Endodermal cell (in vitro differentiated cells): Measurements from ENCODE around the gene ZSCAN5A. TPM values are rescaled to one million over a fixed set of nuclear protein-coding genes. Genes with fewer than 3 reads are reported as not detected.

Experiments
- DNase-seq: peaks from one replicate; pipeline ENCODE4 v3.0.0-alpha.2; 2017
- H3K27ac ChIP-seq: 2 replicates; pipeline ENCODE4 v1.5.1; 2013; ENCODE audit warnings: mild to moderate bottlenecking, low read depth, low read length, moderate library complexity
- H3K27me3 ChIP-seq: 2 replicates; pipeline ENCODE4 v1.6.1; 2013; ENCODE audit warnings: mild to moderate bottlenecking, low read length, moderate library complexity; ENCODE audit not compliant: insufficient read depth, control insufficient read depth, poor library complexity, severe bottlenecking
- H3K36me3 ChIP-seq: 2 replicates; pipeline ENCODE4 v1.7.0; 2013; ENCODE audit warnings: mild to moderate bottlenecking, low read length, moderate library complexity; ENCODE audit not compliant: control insufficient read depth, insufficient read depth
- H3K4me1 ChIP-seq: one replicate; pipeline ENCODE4 v1.7.0; 2013; ENCODE audit warnings: low read length; ENCODE audit not compliant: control insufficient read depth, insufficient read depth
- H3K4me3 ChIP-seq: 2 replicates; pipeline ENCODE4 v1.5.1; 2013; ENCODE audit warnings: mild to moderate bottlenecking, low read length, moderate library complexity
- H3K9ac ChIP-seq: 2 replicates; pipeline ENCODE4 v1.6.1; 2013; ENCODE audit warnings: mild to moderate bottlenecking, low read length, moderate library complexity; ENCODE audit not compliant: poor library complexity, severe bottlenecking; ENCODE audit errors: extremely low read depth
- H3K9me3 ChIP-seq: 2 replicates; pipeline ENCODE4 v1.6.1; 2013; ENCODE audit warnings: mild to moderate bottlenecking, low read length, moderate library complexity; ENCODE audit not compliant: control insufficient read depth
- H3K27ac Mint-ChIP-seq: 2 replicates; pipeline ENCODE4 v1.8.0; 2020; ENCODE audit warnings: mixed read lengths
- H3K27me3 Mint-ChIP-seq: 2 replicates; pipeline ENCODE4 v1.8.0; 2021; ENCODE audit warnings: mild to moderate bottlenecking, mixed read lengths; ENCODE audit not compliant: insufficient read depth
- H3K36me3 Mint-ChIP-seq: 2 replicates; pipeline ENCODE4 v1.8.0; 2020; ENCODE audit warnings: low read depth, mixed read lengths
- H3K4me1 Mint-ChIP-seq: 2 replicates; pipeline ENCODE4 v1.8.0; 2020; ENCODE audit warnings: mixed read lengths
- H3K4me3 Mint-ChIP-seq: 2 replicates; pipeline ENCODE4 v1.8.0; 2020; ENCODE audit warnings: mild to moderate bottlenecking, moderate library complexity, mixed read lengths
- H3K9me3 Mint-ChIP-seq: 2 replicates; pipeline ENCODE4 v1.8.0; 2020; ENCODE audit warnings: mild to moderate bottlenecking, mixed read lengths
- CTCF ChIP-seq: fragments of 200-600 bp; sonication (generic); conservative IDR thresholded peaks from 2 replicates; pipeline ENCODE4 v1.5.0; 2021; ENCODE audit warnings: antibody characterized with exemption, mild to moderate bottlenecking
- WGBS, 2 experiments: methylation state at CpG; one replicate each; pipeline versions ENCODE4 v1.1.5 to v1.1.7; 2013; ENCODE audit warnings: missing lambda C conversion rate in 2 of 2, mixed read lengths in 1 of 2; ENCODE audit not compliant: insufficient coverage in 1 of 2, insufficient read length in 1 of 2; 5-methylcytosine and 5-hydroxymethylcytosine counted together
- total RNA-seq, 2 donors: library from RNA; stranded (reverse); fragmentation: NEBNext Ultra II Directional in 1 of 2; extraction: Animal tissue kit (Norgen Biotek cat#: 25700) in 1 of 2; gene quantifications; 2 replicates in 1 of 2; 3 replicates in 1 of 2; pipeline ENCODE4 v1.2.1, GENCODE V29; 2021

The ZSCAN5A gene
- total RNA-seq, 2 donors from 2014 or later, result 11.9 to 20.8 TPM

- no peaks in the 10 kb centered on the region for H3K9me3 Mint-ChIP-seq
- no peaks in the 10 kb centered on the region for H3K27me3 Mint-ChIP-seq
- Histone ChIP-seq H3K9me3 (no peaks in the 10 kb centered on the region), H3K9ac (no peak overlapping the region), H3K27ac (no peak overlapping the region), H3K4me3 (no peak overlapping the region), H3K36me3 (peaks cover 3% of the 10 kb centered on the region), H3K4me1 (no peaks in the 10 kb centered on the region), H3K27me3 (no peaks in the 10 kb centered on the region)
- TF ChIP-seq CTCF, result no peak
- no peak overlapping the region for H3K4me3 Mint-ChIP-seq
- peaks cover 14% of the 10 kb centered on the region for H3K36me3 Mint-ChIP-seq
- no peak overlapping the region for H3K27ac Mint-ChIP-seq
- WGBS, 2 experiments, result 86 to 93% methylated on average over 2 to 3 of the region's 3 CpGs
- peaks cover 9% of the 10 kb centered on the region for H3K4me1 Mint-ChIP-seq
- no peak for DNase-seq
These were observed 44.0 kb downstream of the ZSCAN5A start for GRCh38 chr19:56270676-56271075.

DNA sequence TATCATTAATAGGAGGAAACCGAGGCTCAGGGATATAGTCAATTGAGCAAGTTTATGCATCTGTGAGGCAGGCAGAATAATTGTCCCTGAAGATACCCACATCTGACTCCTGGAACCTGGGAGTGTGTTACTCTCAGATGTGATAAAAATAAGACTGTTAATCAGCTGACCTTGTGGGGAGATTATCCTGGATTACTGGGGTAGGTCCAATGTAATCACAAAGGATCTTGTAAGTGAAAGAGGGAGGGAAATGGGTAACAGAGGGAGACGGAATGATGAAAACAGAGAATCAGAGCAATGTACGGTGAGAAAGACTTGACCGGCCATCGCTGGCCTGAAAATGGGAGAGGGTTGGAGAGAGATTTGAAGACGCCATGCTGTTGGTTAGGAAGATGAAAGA lies 45.3 kb downstream of the ZSCAN5A start:
- Histone ChIP-seq H3K9me3 (no peaks in the 10 kb centered on the region), H3K27me3 (no peaks in the 10 kb centered on the region), H3K4me3 (no peak overlapping the region), H3K9ac (no peak overlapping the region), H3K27ac (no peak overlapping the region), H3K4me1 (no peaks in the 10 kb centered on the region), H3K36me3 (peaks cover 3% of the 10 kb centered on the region)
- WGBS, 2 experiments, result 92 to 96% methylated on average over 6 of the region's 6 CpGs
- TF ChIP-seq CTCF, result no peak
- no peak overlapping the region for H3K4me3 Mint-ChIP-seq
- H3K27me3 Mint-ChIP-seq, result no peaks in the 10 kb centered on the region
- peaks cover 11% of the 10 kb centered on the region for H3K36me3 Mint-ChIP-seq
- no peak for DNase-seq
- no peaks in the 10 kb centered on the region for H3K9me3 Mint-ChIP-seq
- H3K4me1 Mint-ChIP-seq, result peaks cover 9% of the 10 kb centered on the region
- no peak overlapping the region for H3K27ac Mint-ChIP-seq

GRCh38 chr19:56266051-56266450 lies 48.6 kb downstream of the ZSCAN5A start:
- H3K9ac ChIP-seq, result no peak overlapping the region
- H3K4me3 Mint-ChIP-seq, result no peak overlapping the region
- no peaks in the 10 kb centered on the region for H3K9me3 ChIP-seq
- no peak for DNase-seq
- H3K36me3 ChIP-seq, result no peaks in the 10 kb centered on the region
- no peaks in the 10 kb centered on the region for H3K4me1 ChIP-seq
- TF ChIP-seq CTCF, result no peak
- WGBS, 2 experiments, result 80 to 86% methylated on average over 1 to 3 of the region's 3 CpGs
- H3K4me1 Mint-ChIP-seq, result peaks cover 9% of the 10 kb centered on the region
- H3K27ac Mint-ChIP-seq, result no peak overlapping the region
- no peaks in the 10 kb centered on the region for H3K27me3 Mint-ChIP-seq
- H3K27me3 ChIP-seq, result no peaks in the 10 kb centered on the region
- no peaks in the 10 kb centered on the region for H3K9me3 Mint-ChIP-seq
- peaks cover 19% of the 10 kb centered on the region for H3K36me3 Mint-ChIP-seq
- H3K4me3 ChIP-seq, result no peak overlapping the region
- H3K27ac ChIP-seq, result no peak overlapping the region
